ENCODE results near the gene MAPKAP1.

MAPKAP1 gene

GRCh38 chr9:125431741-125432271 is 275.2 kb downstream of the MAPKAP1 start:
- Histone ChIP-seq H3K9me3 (replicated peaks in 1 of 11) (no peaks in the 10 kb centered on the region), H3K9ac (no peak overlapping the region)

GRCh38 chr9:125431012-125431305 is 276.0 kb downstream of the MAPKAP1 start:
- no peak overlapping the region for H3K9ac ChIP-seq

More at GRCh38 chr9:125431741-125432271, 275.2 kb downstream of the MAPKAP1 start:
- Histone ChIP-seq H3K27ac (no peak overlapping the region), H4K20me1 (peaks cover 0 to 18% (median 0%) of the 10 kb centered on the region in 11 experiments; a peak in 3 of 22 replicates), H3K27me3 (no peaks in the 10 kb centered on the region), H3K4me2 (no peak overlapping the region), H3K4me3 (no peak overlapping the region), H3K36me3 (peaks cover 0 to 6% (median 0%) of the 10 kb centered on the region in 11 experiments; a peak in 7 of 22 replicates), H3K4me1 (peaks cover 0 to 4% (median 0%) of the 10 kb centered on the region in 10 experiments; a peak in 3 of 20 replicates)
- TF ChIP-seq Cebpa-rat (IDR thresholded peaks at IDR 0.05): no peak

DNA sequence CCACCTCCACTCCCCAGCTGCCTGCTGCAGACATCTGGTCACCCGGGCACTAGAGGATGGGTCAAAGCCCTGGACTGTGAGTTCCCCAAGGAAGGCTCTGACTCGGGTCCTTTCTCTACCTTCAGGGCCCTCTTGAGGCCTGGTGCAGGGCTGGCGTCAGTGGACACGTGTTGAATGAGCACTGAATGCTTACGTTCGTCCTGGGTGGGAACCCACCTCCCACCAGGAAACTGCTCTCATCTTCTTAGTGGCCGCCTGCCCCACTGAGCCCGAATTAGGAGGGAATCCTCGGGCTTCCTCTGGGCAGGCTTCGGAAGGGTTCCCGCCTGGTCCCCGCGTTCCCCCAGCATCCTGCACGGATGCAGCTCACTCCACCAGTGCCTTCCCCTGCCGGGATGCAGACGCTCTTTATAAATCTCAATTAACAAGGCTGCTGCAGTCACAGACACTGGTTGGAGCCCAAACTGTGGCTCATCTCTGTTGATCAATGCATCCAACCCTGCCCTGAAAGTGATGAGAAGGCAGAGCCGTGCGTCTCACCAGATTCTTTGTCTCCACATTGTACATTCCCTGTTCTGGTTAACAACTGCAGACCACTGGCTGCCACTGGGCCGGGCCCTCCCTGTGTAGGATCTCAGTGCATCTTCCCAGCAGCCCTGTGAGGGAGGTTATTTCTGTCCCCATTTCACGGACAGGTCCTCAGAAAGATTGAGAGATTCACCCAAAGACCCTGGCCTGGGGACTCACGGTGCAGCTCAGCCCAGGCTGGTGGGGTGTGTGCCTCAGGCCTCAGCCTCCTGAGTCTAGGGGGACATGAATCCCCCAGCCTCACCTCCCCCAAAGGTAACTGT is 276.6 kb downstream of the MAPKAP1 start:
- H3K9me3 ChIP-seq (replicated peaks in 1 of 11): no peaks in the 10 kb centered on the region
- H3K27ac ChIP-seq: no peak overlapping the region
- no peak overlapping the region for H3K4me2 ChIP-seq
- no peaks in the 10 kb centered on the region for H3K36me3 ChIP-seq
- H4K20me1 ChIP-seq: 0 out of 22 replicates have a peak, but pooled peaks cover 0 to 3% (median 0%) of the 10 kb centered on the region in 11 experiments
- H3K4me1 ChIP-seq: peaks cover 0 to 4% (median 0%) of the 10 kb centered on the region in 10 experiments; a peak in 3 of 20 replicates
- TF ChIP-seq Cebpa-rat (IDR thresholded peaks at IDR 0.05): no peak
- H3K27me3 ChIP-seq: no peaks in the 10 kb centered on the region
- H3K4me3 ChIP-seq: no peak overlapping the region
- no peak overlapping the region for H3K9ac ChIP-seq

More at GRCh38 chr9:125431012-125431305, 276.0 kb downstream of the MAPKAP1 start:
- peaks cover 0 to 9% (median 0%) of the 10 kb centered on the region in 11 experiments; a peak in 2 of 22 replicates for H4K20me1 ChIP-seq
- H3K4me1 ChIP-seq: peaks cover 0 to 4% (median 0%) of the 10 kb centered on the region in 10 experiments; a peak in 3 of 20 replicates
- no peak for TF ChIP-seq Cebpa-rat (IDR thresholded peaks at IDR 0.05)
- H3K27ac ChIP-seq: no peak overlapping the region
- H3K4me2 ChIP-seq: no peak overlapping the region
- H3K4me3 ChIP-seq: no peak overlapping the region
- H3K9me3 ChIP-seq (replicated peaks in 1 of 11): no peaks in the 10 kb centered on the region
- H3K27me3 ChIP-seq: no peaks in the 10 kb centered on the region
- H3K36me3 ChIP-seq: no peaks in the 10 kb centered on the region

GRCh38 chr9:125429476-125430160 is 277.4 kb downstream of the MAPKAP1 start:
- Histone ChIP-seq H3K4me1 (peaks cover 0 to 4% (median 0%) of the 10 kb centered on the region in 10 experiments; a peak in 3 of 20 replicates), H3K9me3 (replicated peaks in 1 of 11) (no peaks in the 10 kb centered on the region), H4K20me1 (no peaks in the 10 kb centered on the region), H3K4me2 (no peak overlapping the region), H3K27me3 (no peaks in the 10 kb centered on the region), H3K27ac (no peak overlapping the region), H3K4me3 (no peak overlapping the region), H3K9ac (no peak overlapping the region), H3K36me3 (no peaks in the 10 kb centered on the region)
- TF ChIP-seq Cebpa-rat (IDR thresholded peaks at IDR 0.05): no peak

DNA sequence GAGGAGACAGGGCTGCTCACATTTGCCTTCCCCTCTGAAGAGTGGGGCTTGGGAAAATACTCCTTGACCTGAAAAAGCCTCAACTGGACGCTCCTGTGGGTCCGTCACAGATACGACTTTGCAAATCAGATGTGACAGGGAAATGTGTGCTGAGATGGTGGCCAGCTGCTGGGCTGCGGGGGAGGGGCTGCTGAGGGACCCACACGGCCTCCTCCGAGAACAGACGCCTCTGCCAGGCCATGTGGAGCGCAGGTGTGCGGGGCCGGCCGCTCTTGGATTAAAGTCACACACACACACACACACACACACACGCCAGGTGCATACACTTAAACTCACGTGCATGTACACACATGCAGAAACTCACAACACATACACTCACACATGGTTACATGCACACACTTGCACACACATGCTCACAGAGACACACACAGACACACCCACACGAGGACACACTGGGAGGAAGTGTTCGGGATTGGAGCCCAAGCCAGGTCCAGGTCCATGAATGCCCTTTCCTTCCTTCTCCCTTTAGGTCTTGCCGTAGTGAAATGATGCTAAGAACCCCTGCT is 278.0 kb downstream of the MAPKAP1 start:
- H3K27ac ChIP-seq: no peak overlapping the region
- H4K20me1 ChIP-seq: no peaks in the 10 kb centered on the region
- no peak overlapping the region for H3K9ac ChIP-seq
- H3K9me3 ChIP-seq (replicated peaks in 1 of 11): no peaks in the 10 kb centered on the region
- no peak overlapping the region for H3K4me2 ChIP-seq
- H3K36me3 ChIP-seq: no peaks in the 10 kb centered on the region
- H3K4me1 ChIP-seq: peaks cover 0 to 4% (median 0%) of the 10 kb centered on the region in 10 experiments; a peak in 3 of 20 replicates
- TF ChIP-seq Cebpa-rat (IDR thresholded peaks at IDR 0.05): no peak
- no peak overlapping the region for H3K4me3 ChIP-seq
- no peaks in the 10 kb centered on the region for H3K27me3 ChIP-seq

GRCh38 chr9:125428060-125428901 is 278.7 kb downstream of the MAPKAP1 start:
- no peak overlapping the region for H3K4me3 ChIP-seq
- no peak overlapping the region for H3K4me2 ChIP-seq
- H3K27ac ChIP-seq: no peak overlapping the region

GRCh38 chr9:125427556-125427955 is 279.5 kb downstream of the MAPKAP1 start:
- no peaks in the 10 kb centered on the region for H3K27me3 ChIP-seq
- no peak overlapping the region for H3K4me2 ChIP-seq
- H3K9ac ChIP-seq: no peak overlapping the region
- H4K20me1 ChIP-seq: no peaks in the 10 kb centered on the region
- H3K4me3 ChIP-seq: no peak overlapping the region
- no peak overlapping the region for H3K27ac ChIP-seq
- peaks cover 0 to 4% (median 0%) of the 10 kb centered on the region in 10 experiments; a peak in 3 of 20 replicates for H3K4me1 ChIP-seq
- no peaks in the 10 kb centered on the region for H3K9me3 ChIP-seq (replicated peaks in 1 of 11)
- H3K36me3 ChIP-seq: no peaks in the 10 kb centered on the region
- no peak for TF ChIP-seq Cebpa-rat (IDR thresholded peaks at IDR 0.05)

More at GRCh38 chr9:125428060-125428901, 278.7 kb downstream of the MAPKAP1 start:
- TF ChIP-seq Cebpa-rat (IDR thresholded peaks at IDR 0.05): no peak
- Histone ChIP-seq H3K36me3 (no peaks in the 10 kb centered on the region), H3K9me3 (replicated peaks in 1 of 11) (no peaks in the 10 kb centered on the region), H3K4me1 (peaks cover 0 to 4% (median 0%) of the 10 kb centered on the region in 10 experiments; a peak in 3 of 20 replicates), H3K27me3 (no peaks in the 10 kb centered on the region), H4K20me1 (no peaks in the 10 kb centered on the region), H3K9ac (no peak overlapping the region)

DNA sequence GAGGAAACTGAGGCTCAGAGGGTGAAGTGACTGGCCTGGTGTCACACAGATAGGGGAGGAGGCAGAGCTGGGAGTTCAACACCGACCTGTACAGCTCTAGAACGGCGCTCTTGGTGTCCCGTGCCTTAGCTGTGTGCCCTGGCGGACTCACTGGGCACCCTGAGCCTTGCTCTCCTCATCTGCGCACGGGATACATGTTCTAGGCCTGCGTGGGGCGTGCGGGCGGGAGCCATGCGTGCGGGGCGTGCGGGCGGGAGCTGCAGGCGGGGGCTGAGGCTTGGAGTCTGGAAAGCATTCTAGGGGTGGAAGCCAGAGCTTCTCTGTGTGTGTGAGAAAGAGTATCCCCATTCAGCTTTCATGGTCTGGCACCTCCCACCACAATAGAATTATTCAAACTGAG is 280.1 kb downstream of the MAPKAP1 start:
- TF ChIP-seq Cebpa-rat (IDR thresholded peaks at IDR 0.05): no peak
- no peak overlapping the region for H3K4me2 ChIP-seq
- H3K4me1 ChIP-seq: peaks cover 0 to 4% (median 0%) of the 10 kb centered on the region in 10 experiments; a peak in 3 of 20 replicates
- H3K9me3 ChIP-seq (replicated peaks in 1 of 11): no peaks in the 10 kb centered on the region
- H3K4me3 ChIP-seq: no peak overlapping the region
- H3K27me3 ChIP-seq: no peaks in the 10 kb centered on the region
- H4K20me1 ChIP-seq: no peaks in the 10 kb centered on the region
- no peaks in the 10 kb centered on the region for H3K36me3 ChIP-seq
- no peak overlapping the region for H3K9ac ChIP-seq
- no peak overlapping the region for H3K27ac ChIP-seq
